GM21367 (cell line): Measurements from ENCODE around the gene GPX6.
"Not testable (repeated sequence)": the region's sequence is repeated elsewhere in the genome, so short reads cannot be mapped to it uniquely, and the experiment has no call there.

Experiments used
- ATAC-seq: cut with Tn5 transposase; IDR thresholded peaks from one replicate; pipeline ENCODE4 v1.9.1; 2021; ENCODE audit not compliant: unreplicated experiment

The GPX6 gene

DNA sequence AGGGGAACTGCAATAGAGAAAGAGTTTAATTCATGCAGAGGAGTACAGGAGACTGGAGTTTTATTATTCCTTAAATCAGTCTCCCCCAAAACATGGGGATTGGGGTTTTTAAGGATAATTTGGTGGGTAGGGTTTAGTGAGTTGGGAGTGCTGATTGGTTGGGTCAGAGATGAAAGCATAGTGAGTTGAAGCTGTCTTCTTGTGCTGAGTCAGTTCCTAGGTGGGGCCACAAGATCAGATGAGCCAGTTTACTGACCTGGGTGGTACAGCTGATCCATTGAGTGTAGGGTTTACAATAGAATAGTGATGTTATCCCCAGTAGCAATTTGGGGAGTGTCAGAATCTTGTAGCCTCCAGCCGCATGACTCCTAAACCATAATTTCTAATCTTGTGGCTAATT lies 29.1 kb downstream of the GPX6 start:
- no peak for ATAC-seq

DNA sequence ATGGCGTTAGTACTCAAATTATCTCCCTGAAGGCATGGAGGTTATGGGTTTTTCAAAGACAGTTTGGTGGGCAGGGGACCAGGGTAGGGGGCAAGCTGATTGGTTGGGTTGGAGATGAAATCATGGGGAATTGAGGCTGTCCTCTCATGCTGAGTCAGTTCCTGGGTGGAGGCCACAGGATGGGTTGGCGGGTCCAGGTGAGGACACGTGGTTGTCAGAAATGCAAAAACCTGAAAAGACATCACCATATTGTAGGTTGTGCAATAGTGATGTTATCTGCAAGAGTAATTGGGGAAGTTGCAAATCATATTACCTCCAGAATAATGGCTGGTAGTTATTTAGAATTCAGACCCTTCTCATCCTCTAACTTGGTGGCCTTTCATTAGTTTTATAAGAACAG lies 30.1 kb downstream of the GPX6 start:
- no peak for ATAC-seq

DNA sequence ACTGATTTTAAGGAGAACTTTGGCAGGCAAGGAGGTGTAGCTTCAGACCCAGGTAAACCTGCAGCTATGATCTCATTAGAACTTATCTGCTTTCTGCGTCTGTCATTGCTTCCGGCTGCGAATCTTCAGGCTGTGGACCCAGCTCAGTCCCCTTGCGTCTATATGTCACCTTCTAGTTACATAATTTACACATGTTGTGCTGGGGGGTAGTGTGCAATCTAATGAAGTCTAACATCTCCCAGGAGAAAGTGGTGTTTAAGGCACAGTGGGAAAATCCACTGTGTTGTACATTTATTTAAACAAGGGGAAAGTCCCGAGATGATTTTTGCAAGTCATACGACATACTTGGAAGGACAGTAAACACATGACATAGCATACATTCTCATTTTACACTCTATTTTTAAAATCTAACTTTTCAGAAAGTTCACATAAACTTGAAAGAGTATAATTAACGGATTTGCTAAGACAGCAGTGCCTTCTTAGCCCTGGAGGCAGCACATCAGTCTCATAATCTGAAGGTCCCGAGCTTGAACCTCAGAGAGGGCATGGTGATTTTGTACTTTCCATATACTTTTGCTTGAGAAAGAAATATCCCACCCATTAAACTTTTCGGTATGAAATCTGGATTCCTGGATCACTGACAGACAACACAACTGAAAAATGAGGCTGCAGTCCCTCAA lies 35.2 kb downstream of the GPX6 start:
- ATAC-seq = no peak

DNA sequence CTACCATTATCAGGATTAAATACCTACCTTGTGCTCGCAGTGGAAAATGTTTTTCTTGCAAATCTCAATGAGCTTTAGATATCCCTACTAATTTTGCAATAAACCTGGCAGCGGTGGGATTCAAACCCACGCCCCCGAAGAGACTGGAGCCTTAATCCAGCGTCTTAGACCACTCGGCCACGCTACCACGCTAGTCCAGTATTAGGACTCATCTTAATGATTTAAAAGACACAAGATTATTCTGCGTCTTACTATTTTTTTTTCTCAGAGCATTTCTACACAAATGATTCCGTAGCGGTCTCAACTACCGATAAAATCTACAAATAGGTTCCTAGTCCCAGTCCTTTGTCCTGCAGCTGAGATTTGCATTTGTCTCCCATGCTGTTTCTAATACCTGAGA lies 37.1 kb downstream of the GPX6 start:
- ATAC-seq = no peak

DNA sequence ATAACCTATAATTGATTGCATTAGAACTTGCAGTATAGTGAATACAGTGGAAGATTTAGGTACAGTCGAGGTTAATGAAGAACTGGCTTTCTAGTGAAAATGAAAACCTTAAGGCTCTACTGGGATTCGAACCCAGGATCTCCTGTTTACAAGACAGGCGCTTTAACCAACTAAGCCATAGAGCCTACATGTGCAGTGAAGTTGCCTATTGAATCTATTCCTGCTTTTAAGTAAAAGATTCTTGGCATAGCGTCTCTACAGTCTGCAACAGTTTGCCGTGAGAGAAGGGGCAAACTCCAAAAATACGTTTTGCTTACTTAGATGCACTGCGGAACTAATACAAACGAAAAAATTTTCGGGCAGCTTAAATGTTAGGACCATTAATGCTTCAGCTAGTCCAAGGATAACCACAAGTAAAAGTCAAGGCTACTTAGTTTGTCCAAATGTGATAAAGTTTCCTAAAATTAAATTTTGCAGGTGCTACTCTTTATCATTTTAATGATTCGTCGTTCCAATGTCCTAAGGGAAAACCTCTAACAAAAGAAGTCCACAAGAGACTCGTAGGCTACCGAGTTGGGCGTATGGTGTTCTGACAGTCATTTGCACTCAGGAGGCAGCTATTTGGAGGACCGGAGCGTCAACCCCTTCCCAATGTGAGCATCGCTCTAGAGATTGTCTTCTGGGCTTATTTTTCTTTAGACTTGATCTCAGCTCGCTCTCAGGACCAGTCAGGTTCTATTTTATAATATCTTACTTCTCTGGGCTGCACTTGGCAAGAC lies 41.0 kb downstream of the GPX6 start:
- no peak for ATAC-seq

DNA sequence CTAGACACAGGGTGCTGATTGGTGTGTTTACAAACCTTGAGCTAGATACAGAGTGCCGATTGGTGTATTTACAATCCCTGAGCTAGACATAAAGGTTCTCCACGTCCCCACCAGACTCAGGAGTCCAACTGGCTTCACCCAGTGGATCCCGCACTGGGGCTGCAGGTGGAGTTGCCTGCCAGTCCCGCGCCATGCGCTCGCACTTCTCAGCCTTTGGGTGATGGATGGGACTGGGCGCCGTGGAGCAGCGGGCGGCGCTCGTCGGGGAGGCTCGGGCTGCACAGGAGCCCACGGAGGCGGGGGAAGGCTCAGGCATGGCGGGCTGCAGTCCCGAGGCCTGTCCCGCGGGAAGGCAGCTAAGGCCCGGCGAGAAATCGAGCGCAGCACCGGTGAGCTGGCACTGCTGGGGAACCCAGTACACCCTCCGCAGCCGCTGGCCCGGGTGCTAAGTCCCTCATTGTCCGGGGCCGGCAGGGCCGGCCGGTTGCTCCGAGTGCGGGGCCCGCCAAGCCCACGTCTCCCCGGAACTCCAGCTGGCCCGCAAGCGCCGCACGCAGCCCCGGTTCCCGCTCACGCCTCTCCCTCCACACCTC lies 46.3 kb downstream of the GPX6 start:
- not testable (repeated sequence) for ATAC-seq

DNA sequence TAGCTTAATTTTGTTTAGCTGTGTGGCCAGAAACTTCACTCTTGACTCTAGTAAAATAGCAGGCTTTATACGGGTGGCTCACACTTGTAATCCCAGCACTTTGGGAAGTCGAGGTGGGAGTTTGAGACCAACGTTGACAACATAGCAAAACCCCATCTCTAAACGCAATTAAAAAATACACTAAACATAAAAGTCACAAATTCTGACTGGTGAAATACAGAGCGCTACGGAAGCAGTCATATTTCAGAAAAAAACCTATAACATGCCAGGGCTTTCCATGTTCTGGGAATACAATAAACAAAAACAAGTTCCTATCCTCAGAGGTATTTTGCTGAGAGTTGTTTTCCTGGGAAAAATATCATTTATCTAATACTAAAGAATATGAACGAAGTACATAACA lies 47.5 kb downstream of the GPX6 start:
- no peak for ATAC-seq

DNA sequence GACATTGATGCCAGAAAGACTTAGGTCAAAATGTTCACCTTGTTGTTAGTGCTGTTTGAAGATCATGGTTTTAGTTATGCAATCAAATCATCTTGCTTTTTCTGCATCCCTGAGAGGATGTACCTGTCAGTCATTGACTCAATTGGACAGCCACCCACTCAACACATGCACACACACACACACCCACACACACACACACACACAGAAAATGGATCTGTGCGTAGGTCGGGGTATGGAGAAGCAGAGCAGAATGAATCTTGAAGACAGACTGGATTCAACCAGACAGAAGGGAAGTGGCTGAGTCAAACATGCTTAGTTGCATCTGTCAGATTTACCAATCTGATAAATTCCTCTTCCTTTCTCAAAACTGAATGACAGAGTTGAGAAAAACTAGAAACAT lies 53.2 kb downstream of the GPX6 start:
- no peak for ATAC-seq

DNA sequence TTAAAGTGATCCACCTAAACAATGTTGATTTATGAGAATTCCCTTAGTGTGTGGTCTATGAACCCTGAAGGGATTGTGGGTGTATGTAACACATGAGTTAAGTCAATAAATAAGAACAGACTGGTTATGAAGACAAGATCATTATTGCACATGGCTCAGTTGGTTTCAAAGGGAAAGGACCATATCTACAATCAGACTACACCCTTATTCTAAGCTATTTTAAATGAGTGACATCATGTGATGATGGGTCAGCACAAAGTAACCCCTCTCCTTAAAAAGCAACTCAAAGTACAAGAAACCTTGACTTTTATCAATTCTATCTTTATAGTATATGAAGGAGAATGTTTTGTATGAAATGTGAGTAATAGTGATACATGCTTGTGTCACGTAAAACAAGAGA lies 57.0 kb downstream of the GPX6 start:
- ATAC-seq = no peak
